ENCODE results near the gene FREY1. TPM values are rescaled to one million over a fixed set of nuclear protein-coding genes. Genes with fewer than 3 reads are reported as not detected.

Gene FREY1
- total and polyA plus RNA-seq, 9 of the 15 experiments (the other 6 are each of a cell fraction or from before 2014, with no cell fraction given) = 0.25 to 1.5 (median 1.1) TPM; not detected in 5

DNA sequence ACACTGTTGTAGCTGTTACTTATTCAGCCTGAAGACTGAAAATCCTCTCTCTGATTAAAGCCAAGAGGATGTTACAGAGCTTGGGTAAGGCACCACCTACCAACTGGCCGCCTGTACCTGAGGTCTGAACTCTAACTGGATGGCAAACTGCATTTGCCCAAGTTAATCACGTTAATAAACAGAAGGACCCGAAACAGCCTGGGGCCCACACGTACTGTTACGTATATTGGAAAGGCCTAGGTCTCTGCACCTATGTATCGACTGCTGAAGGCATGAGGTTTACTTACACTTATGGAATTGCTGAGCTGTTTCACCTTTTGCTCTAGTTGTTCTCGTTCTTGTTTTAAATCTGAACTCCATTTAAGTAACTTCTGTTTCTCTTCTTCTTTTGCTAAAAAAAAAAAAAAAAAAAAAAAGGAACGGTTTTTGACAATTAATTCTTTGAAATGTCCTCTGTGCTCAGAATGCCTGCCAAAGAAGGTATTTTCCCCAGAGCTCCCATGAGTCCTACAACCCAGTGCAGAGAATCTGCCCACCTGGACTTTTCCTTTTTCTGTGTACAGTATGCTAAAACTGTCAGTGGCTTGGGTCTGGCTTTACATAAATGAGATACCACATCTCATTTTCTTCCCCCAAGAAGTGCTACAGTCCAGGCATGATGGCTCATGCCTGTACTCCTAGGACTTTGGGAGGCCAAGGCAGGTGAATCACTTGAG, 28.4 kb upstream of the FREY1 start (continued):
- TF ChIP-seq, protein P1, sequence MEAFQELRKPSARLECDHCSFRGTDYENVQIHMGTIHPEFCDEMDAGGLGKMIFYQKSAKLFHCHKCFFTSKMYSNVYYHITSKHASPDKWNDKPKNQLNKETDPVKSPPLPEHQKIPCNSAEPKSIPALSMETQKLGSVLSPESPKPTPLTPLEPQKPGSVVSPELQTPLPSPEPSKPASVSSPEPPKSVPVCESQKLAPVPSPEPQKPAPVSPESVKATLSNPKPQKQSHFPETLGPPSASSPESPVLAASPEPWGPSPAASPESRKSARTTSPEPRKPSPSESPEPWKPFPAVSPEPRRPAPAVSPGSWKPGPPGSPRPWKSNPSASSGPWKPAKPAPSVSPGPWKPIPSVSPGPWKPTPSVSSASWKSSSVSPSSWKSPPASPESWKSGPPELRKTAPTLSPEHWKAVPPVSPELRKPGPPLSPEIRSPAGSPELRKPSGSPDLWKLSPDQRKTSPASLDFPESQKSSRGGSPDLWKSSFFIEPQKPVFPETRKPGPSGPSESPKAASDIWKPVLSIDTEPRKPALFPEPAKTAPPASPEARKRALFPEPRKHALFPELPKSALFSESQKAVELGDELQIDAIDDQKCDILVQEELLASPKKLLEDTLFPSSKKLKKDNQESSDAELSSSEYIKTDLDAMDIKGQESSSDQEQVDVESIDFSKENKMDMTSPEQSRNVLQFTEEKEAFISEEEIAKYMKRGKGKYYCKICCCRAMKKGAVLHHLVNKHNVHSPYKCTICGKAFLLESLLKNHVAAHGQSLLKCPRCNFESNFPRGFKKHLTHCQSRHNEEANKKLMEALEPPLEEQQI (IDR thresholded peaks at IDR 0.05) = no peak
- TF ChIP-seq NFIC (IDR thresholded peaks at IDR 0.05) = no peak
- TF ChIP-seq ZZZ3 (IDR thresholded peaks at IDR 0.05) = no peak
- TF ChIP-seq KLF16 (IDR thresholded peaks at IDR 0.05) = no peak
- no peak for TF ChIP-seq ETV1 (tag; conservative IDR thresholded peaks at IDR 0.05; ENCODE audit: low read depth)
- TF ChIP-seq GABPB1 (CRISPR knock-in tag; IDR thresholded peaks at IDR 0.05) = no peak
- TF ChIP-seq MTA1 (IDR thresholded peaks at IDR 0.05; ENCODE audit: borderline replicate concordance) = no peak
- no peak for TF ChIP-seq POLR2AphosphoS5 (IDR thresholded peaks at IDR 0.05; ENCODE audit: control insufficient read depth, insufficient read depth, low read depth, low read length)

Measured in K562 (cell line).